Fibroblast of pulmonary artery (primary cell): Measurements from ENCODE around the gene BCL3.
"Not testable (repeated sequence)": the region's sequence is repeated elsewhere in the genome, so short reads cannot be mapped to it uniquely, and the experiment has no call there.

Source experiments
- DNase-seq: peaks from one replicate; pipeline ENCODE4 v3.0.0-alpha.2; 2010; ENCODE audit warnings: low read depth
- H3K4me3 ChIP-seq: replicated peaks from 2 replicates; pipeline ENCODE4 v1.5.1; 2011; ENCODE audit warnings: low read depth, mild to moderate bottlenecking, control low read depth, low read length, moderate library complexity
- TF ChIP-seq, protein P1 (sequence below): IDR thresholded peaks from 2 replicates; pipeline ENCODE4 v1.5.1; 2011; ENCODE audit warnings: mild to moderate bottlenecking, control low read depth, low read length, inconsistent platforms; ENCODE audit errors: missing control alignments

Gene BCL3

DNA sequence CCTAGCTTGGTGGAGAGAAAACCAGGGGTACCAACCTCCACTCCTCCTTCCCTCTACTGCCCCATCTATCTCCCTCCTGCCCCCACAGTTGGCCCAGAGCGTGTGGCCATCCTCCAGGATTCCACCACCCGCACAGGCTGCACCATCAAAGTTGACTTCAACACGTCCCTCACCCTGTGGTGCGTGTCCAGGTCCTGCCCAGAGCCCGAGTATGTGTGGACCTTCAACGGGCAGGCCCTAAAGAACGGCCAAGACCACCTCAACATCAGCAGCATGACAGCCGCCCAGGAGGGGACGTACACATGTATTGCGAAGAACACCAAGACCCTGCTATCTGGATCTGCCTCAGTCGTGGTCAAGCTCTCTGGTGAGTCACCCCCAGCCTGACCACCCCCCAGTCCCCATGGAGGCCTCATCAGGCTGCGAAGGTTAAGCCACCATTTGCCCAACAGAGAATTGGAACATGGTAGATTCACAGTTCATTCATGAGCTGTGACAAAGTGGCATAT is 43.0 kb upstream of the BCL3 start:
- TF ChIP-seq, protein P1, sequence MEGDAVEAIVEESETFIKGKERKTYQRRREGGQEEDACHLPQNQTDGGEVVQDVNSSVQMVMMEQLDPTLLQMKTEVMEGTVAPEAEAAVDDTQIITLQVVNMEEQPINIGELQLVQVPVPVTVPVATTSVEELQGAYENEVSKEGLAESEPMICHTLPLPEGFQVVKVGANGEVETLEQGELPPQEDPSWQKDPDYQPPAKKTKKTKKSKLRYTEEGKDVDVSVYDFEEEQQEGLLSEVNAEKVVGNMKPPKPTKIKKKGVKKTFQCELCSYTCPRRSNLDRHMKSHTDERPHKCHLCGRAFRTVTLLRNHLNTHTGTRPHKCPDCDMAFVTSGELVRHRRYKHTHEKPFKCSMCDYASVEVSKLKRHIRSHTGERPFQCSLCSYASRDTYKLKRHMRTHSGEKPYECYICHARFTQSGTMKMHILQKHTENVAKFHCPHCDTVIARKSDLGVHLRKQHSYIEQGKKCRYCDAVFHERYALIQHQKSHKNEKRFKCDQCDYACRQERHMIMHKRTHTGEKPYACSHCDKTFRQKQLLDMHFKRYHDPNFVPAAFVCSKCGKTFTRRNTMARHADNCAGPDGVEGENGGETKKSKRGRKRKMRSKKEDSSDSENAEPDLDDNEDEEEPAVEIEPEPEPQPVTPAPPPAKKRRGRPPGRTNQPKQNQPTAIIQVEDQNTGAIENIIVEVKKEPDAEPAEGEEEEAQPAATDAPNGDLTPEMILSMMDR: no peak
- DNase-seq: no peak
- H3K4me3 ChIP-seq: no peak overlapping the region

DNA sequence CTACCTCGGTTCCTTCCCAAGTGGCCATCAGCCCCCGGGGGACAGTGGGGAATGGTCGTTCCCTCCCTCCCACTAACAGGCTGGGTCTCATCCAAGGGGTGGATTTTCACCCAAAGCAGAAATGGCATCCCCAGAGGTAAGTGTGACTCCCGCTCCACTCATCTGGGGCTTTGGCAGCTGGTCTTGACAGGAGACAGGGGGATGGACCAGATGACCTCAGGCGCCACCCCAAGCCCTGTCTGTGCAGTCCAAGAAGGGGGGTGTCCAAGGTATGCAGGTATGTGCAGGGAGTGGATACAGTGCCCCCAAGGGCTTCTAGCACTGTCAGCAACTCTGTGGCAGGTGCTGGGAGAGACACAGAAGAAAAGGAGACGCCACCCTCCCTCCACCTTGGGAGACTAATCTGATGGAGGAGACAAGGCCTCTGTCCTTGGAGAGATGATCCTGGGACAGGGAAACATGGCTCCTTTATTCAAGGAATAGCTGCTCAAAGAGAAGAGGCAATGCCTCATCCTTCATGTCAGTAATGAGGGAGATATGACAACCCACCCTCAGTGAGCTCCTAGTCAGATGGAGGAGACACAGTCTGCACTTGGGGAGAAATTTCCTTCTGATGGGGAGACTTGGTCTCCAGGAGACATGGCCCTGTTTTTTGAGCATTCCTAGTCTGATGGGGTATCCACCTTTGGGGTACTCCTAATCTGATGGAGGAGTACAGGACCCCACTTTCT is 41.8 kb upstream of the BCL3 start:
- H3K4me3 ChIP-seq: no peak overlapping the region
- no peak for DNase-seq
- TF ChIP-seq, protein P1: no peak

DNA sequence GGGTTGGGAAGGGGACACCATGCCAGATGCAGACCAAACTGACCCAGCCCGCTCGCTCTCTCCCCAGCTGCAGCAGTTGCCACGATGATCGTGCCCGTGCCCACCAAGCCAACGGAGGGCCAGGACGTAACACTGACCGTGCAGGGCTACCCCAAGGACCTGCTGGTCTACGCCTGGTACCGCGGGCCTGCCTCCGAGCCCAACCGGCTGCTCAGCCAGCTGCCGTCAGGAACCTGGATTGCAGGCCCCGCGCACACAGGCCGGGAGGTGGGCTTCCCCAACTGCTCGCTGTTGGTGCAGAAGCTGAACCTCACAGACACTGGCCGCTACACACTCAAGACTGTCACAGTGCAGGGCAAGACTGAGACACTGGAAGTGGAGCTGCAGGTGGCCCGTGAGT is 40.7 kb upstream of the BCL3 start:
- no peak for DNase-seq
- H3K4me3 ChIP-seq: no peak overlapping the region
- TF ChIP-seq, protein P1: no peak

DNA sequence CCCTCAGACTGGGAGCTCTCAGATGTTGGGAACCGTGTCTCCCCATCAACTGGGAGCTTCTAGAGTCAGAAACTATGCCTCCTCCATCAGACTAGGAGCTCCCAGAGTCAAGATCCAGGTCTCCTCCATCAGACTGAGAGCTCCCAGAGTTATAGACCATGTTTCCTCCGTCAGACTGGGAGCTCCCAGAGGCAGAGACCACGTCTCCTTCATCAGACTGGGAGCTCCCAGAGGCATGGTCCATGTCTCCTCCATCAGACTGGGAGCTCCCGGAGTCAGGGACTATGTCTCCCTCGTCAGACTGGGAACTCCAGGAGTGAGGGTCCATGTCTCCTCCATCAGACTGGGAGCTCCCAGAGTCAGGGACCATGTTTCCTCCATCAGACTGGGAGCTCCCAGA is 39.6 kb upstream of the BCL3 start:
- no peak overlapping the region for H3K4me3 ChIP-seq
- no peak for DNase-seq
- TF ChIP-seq, protein P1: no peak

DNA sequence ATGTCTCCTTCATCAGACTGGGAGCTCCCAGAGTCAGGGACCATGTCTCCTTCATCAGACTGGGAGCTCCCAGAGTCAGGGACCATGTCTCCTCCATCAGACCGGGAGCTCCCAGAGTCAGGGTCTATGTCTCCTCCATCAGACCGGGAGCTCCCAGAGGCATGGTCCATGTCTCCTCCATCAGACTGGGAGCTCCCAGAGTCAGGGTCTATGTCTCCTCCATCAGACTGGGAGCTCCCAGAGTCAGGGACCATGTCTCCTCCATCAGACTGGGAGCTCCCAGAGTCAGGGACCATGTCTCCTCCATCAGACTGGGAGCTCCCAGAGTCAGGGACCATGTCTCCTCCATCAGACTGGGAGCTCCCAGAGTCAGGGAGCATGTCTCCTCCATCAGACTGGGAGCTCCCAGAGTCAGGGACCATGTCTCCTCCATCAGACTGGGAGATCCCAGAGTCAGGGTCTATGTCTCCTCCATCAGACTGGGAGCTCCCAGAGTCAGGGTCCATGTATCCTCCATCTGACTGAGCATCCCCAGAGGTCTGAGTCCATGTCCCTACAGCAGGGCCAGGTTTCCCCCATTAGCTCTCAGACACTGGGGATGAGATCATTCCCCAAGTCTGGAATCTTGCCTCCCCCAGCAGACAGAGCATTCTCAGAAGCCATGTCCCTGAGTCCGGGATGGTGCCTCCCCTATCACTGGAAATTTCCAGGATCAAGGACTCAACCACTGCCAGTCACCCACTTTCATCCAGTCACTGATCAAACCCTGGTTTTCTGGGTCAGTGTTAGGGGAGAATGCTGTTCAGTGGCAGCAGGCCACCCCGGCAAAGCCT is 38.9 kb upstream of the BCL3 start:
- H3K4me3 ChIP-seq, DNase-seq: not testable (repeated sequence)

DNA sequence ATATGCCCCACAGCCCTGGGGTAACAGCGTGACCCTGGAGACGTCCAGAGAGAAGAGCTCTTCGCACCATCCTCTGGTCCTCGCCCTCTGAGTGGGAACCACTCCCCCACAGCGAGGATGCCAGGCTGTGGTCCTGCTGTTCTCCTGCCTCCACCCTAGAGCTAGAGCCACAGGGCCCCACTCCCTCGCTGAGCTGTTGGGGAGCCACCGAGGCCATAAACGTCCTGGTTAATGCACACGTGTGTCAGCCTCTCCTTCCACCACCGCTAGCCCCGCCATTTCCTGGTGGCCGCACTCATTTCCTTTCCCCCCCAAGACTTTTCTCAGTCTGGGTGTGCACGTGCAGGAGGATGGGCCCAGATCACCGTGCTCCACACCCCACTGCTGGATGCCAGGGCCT is 38.0 kb upstream of the BCL3 start:
- TF ChIP-seq, protein P1: no peak
- H3K4me3 ChIP-seq: no peak overlapping the region
- DNase-seq: no peak

DNA sequence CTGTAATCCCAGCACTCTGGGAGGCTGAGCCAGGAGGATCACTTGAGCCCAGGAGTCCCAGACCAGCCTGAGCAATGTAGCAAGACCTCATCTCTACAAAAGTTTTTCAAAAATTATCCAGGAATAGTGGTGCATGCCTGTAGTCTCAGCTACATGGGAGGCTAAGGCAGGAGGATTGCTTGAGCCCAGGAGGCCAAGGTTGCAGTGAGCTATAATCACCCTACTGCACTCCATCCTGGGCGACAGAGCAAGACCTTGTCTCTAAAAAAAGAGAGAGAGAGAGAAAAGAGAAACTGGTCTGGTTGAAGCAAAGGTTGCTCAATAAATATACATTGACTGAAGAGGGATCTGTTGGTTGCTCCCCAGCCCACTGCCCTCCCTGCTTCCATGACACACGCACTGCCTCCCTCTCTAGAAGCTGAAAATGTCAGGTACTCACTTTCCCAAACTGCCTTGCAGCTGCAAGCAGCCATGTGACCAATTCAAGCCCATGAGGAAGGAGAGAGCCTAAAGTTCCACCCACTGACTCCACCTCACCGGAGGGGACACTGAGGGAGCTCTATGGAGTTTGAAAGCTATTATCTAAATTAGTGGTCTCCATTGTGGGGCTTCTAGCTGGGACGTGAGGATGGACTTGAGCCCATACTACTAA is 35.5 kb upstream of the BCL3 start:
- no peak for DNase-seq
- H3K4me3 ChIP-seq: no peak overlapping the region
- TF ChIP-seq, protein P1: no peak
